HCT116 (cell line): Measurements from ENCODE around the gene CEBPA. TPM values are rescaled to one million over a fixed set of nuclear protein-coding genes. Genes with fewer than 3 reads are reported as not detected.

Experiments
- ATAC-seq: fragments of 200-7000 bp; cut with Tn5 transposase; 2 replicates; pipeline ENCODE4 v1.9.1; 2020; ENCODE audit warnings: mild to moderate bottlenecking, moderate library complexity
- BruUV-seq: library from RNA; stranded (reverse); fragments of 400-500 nt; replicated peaks from 2 replicates; lab custom pipeline; 2021; lab: Mats Ljungman, UMichigan
- CTCF ChIA-PET: fragments of 300-600 bp; sonication (Branson Sonifier 250); formaldehyde crosslinking; loops from one replicate; lab custom pipeline; 2021; ENCODE audit warnings: antibody characterized with exemption; lab: Charles Lee
- POLR2A ChIA-PET: fragments of 300-600, 350-600 bp; sonication (Branson Sonifier 250); formaldehyde crosslinking; loops from one replicate; lab custom pipeline; 2021; ENCODE audit warnings: antibody characterized with exemption; lab: Charles Lee
- RAD21 ChIA-PET, 2 experiments: fragments of 300-600 bp; sonication (Branson Sonifier 250); formaldehyde crosslinking; loops; one replicate each; lab custom pipeline; 2023; ENCODE audit warnings: low total read pairs in 2 of 2; ENCODE audit not compliant: uncharacterized antibody in 2 of 2, unreplicated experiment in 2 of 2, low non-redundant PET in 1 of 2; lab: Charles Lee
- DNase-seq: peaks from one replicate; pipeline ENCODE4 v3.0.0-alpha.2; 2010; ENCODE audit warnings: low read depth, low spot score
- H2AFZ ChIP-seq: fragments of 200-600 bp; shearing (Covaris generic), sonication (generic); 2 replicates; pipeline ENCODE4 v1.6.1; 2017; ENCODE audit warnings: low read depth, mixed run types, mixed read lengths, antibody characterized with exemption, low read length; ENCODE audit not compliant: poor library complexity, severe bottlenecking
- H3K27ac ChIP-seq: 2 replicates; pipeline ENCODE4 v1.5.1; 2012; ENCODE audit warnings: low read depth, low read length
- H3K27me3 ChIP-seq: fragments of 200-600 bp; sonication (generic); 2 replicates; pipeline ENCODE4 v1.6.1; 2016; ENCODE audit warnings: mixed run types, low read length, mixed read lengths; ENCODE audit not compliant: insufficient read depth
- H3K36me3 ChIP-seq, 2 experiments: fragments of 200-500 bp in 1 of 2; fragments of 200-600 bp in 1 of 2; sonication (Bioruptor generic) in 1 of 2; sonication (generic) in 1 of 2; 2 replicates each; pipeline versions ENCODE4 v1.5.1 to v1.6.1; 2014 to 2016; ENCODE audit warnings: low read length in 2 of 2, inconsistent platforms in 1 of 2, mixed read lengths in 1 of 2, mixed run types in 1 of 2; ENCODE audit not compliant: insufficient read depth in 2 of 2, control insufficient read depth in 1 of 2
- H3K4me1 ChIP-seq, 2 experiments: fragments of 200-600 bp in 1 of 2; sonication (generic) in 1 of 2; 2 replicates each; pipeline versions ENCODE4 v1.5.1 to v1.6.1; 2012 to 2017; ENCODE audit warnings: low read length in 2 of 2, inconsistent platforms in 1 of 2, mild to moderate bottlenecking in 1 of 2, mixed read lengths in 1 of 2, mixed run types in 1 of 2, moderate library complexity in 1 of 2; ENCODE audit not compliant: insufficient read depth in 2 of 2, control insufficient read depth in 1 of 2
- H3K4me2 ChIP-seq: fragments of 200-600 bp; sonication (generic); 2 replicates; pipeline ENCODE4 v1.6.1; 2017; ENCODE audit warnings: mixed run types, low read length, mixed read lengths
- H3K4me3 ChIP-seq, 2 experiments: fragments of 200-600 bp in 1 of 2; sonication (generic) in 1 of 2; replicated peaks in 1 of 2; 2 replicates each; pipeline ENCODE4 v1.5.1; 2011 to 2016; ENCODE audit warnings: low read length in 2 of 2, control low read depth in 1 of 2, low read depth in 1 of 2, mild to moderate bottlenecking in 1 of 2, mixed read lengths in 1 of 2, mixed run types in 1 of 2
- H3K79me2 ChIP-seq: fragments of 200-600 bp; sonication (generic); 2 replicates; pipeline ENCODE4 v1.6.1; 2017; ENCODE audit warnings: mild to moderate bottlenecking, mixed run types, low read length, moderate library complexity, mixed read lengths; ENCODE audit not compliant: insufficient read depth
- H3K9ac ChIP-seq: fragments of 200-600 bp; sonication (generic); 2 replicates; pipeline ENCODE4 v1.6.1; 2016; ENCODE audit warnings: low read length, mixed read lengths
- H3K9me2 ChIP-seq: fragments of 200-600 bp; sonication (generic), shearing (Covaris generic); 2 replicates; pipeline ENCODE4 v1.6.1; 2017; ENCODE audit warnings: mixed run types, mild to moderate bottlenecking, moderate library complexity; ENCODE audit not compliant: insufficient read depth
- H3K9me3 ChIP-seq, 2 experiments: fragments of 200-500 bp in 1 of 2; fragments of 200-600 bp in 1 of 2; sonication (Bioruptor generic) in 1 of 2; sonication (generic) in 1 of 2; 2 replicates each; pipeline ENCODE4 v1.6.1; 2014 to 2017; ENCODE audit warnings: low read length in 2 of 2, mixed read lengths in 2 of 2, inconsistent platforms in 1 of 2, low read depth in 1 of 2, mild to moderate bottlenecking in 1 of 2, mixed run types in 1 of 2, moderate library complexity in 1 of 2; ENCODE audit not compliant: control insufficient read depth in 1 of 2, insufficient read depth in 1 of 2
- H4K20me1 ChIP-seq: fragments of 200-600 bp; sonication (generic), shearing (Covaris generic); 2 replicates; pipeline ENCODE4 v1.6.1; 2017; ENCODE audit warnings: mixed run types, mild to moderate bottlenecking, moderate library complexity; ENCODE audit not compliant: insufficient read depth
- CBX3 ChIP-seq: IDR thresholded peaks from 2 replicates; pipeline ENCODE4 v1.6.1; 2012; ENCODE audit warnings: low read depth
- CTCF ChIP-seq, 3 experiments: fragments of 200-600 bp in 1 of 3; sonication (generic) in 1 of 3; IDR thresholded peaks in 2 of 3; conservative IDR thresholded peaks in 1 of 3; 2 replicates each; pipeline ENCODE4 v1.5.1; 2012 to 2017; ENCODE audit warnings: low read depth in 2 of 3, low read length in 2 of 3, antibody characterized with exemption in 1 of 3, borderline replicate concordance in 1 of 3, control low read depth in 1 of 3, mild to moderate bottlenecking in 1 of 3, mixed read lengths in 1 of 3, mixed run types in 1 of 3, moderate library complexity in 1 of 3; ENCODE audit not compliant: insufficient read depth in 1 of 3
- EGR1 ChIP-seq: IDR thresholded peaks from 2 replicates; pipeline ENCODE4 v1.6.1; 2012; ENCODE audit warnings: low read depth
- ELF1 ChIP-seq: IDR thresholded peaks from 2 replicates; pipeline ENCODE4 v1.6.1; 2012; ENCODE audit warnings: low read depth, borderline replicate concordance
- EZH2 ChIP-seq: fragments of 200-600 bp; sonication (generic); IDR thresholded peaks from 2 replicates; pipeline ENCODE4 v1.6.1; 2017; ENCODE audit warnings: antibody characterized with exemption, mixed run types
- FOSL1 ChIP-seq: IDR thresholded peaks from 2 replicates; pipeline ENCODE4 v1.6.1; 2012; ENCODE audit warnings: low read depth
- JUND ChIP-seq: IDR thresholded peaks from 2 replicates; pipeline ENCODE4 v1.6.1; 2012
- POLR2A ChIP-seq: IDR thresholded peaks from 2 replicates; pipeline ENCODE4 v1.7.0; 2011; ENCODE audit warnings: borderline replicate concordance; ENCODE audit not compliant: insufficient read depth, insufficient read length; ENCODE audit errors: extremely low read depth
- RAD21 ChIP-seq: IDR thresholded peaks from 2 replicates; pipeline ENCODE4 v1.6.1; 2012; ENCODE audit warnings: low read depth, mild to moderate bottlenecking
- REST ChIP-seq: IDR thresholded peaks from 2 replicates; pipeline ENCODE4 v1.6.1; 2012; ENCODE audit warnings: low read depth
- SIN3A ChIP-seq: IDR thresholded peaks from 2 replicates; pipeline ENCODE4 v1.6.1; 2012; ENCODE audit warnings: low read depth
- SP1 ChIP-seq: IDR thresholded peaks from 2 replicates; pipeline ENCODE4 v1.6.1; 2012; ENCODE audit warnings: low read depth
- SRF ChIP-seq: IDR thresholded peaks from 2 replicates; pipeline ENCODE4 v1.6.1; 2012; ENCODE audit warnings: low read depth
- TCF7L2 ChIP-seq: IDR thresholded peaks from 2 replicates; pipeline ENCODE4 v1.7.0; 2011; ENCODE audit warnings: borderline replicate concordance, inconsistent platforms; ENCODE audit not compliant: insufficient read depth, insufficient read length; ENCODE audit errors: extremely low read depth
- ZFX ChIP-seq: fragments of 450-650 bp; IDR thresholded peaks from 2 replicates; pipeline ENCODE4 v1.6.1; 2017
- ZNF274 ChIP-seq: fragments of 200-500 bp; sonication (Bioruptor generic); IDR thresholded peaks from 2 replicates; pipeline ENCODE4 v1.6.1; 2014; ENCODE audit warnings: mild to moderate bottlenecking, low read depth, low read length, inconsistent platforms
- intact Hi-C: fragments of 100-400 bp; cut with micrococcal nuclease; formaldehyde crosslinking; loops from 2 replicates; pipeline ENCODE4 v1.10.0; 2022
- total RNA-seq: library from RNA; stranded (reverse); gene quantifications from one replicate; pipeline ENCODE4 v1.2.1, GENCODE V29; 2021; ENCODE audit not compliant: unreplicated experiment
- TF ChIP-seq, protein P1 (sequence below): IDR thresholded peaks from 2 replicates; pipeline ENCODE4 v1.6.1; 2012
- TF ChIP-seq, protein P2 (sequence below): IDR thresholded peaks from 2 replicates; pipeline ENCODE4 v1.6.1; 2011; ENCODE audit warnings: mild to moderate bottlenecking, low read length, moderate library complexity; ENCODE audit not compliant: insufficient replicate concordance; ENCODE audit errors: extremely low read depth
- TF ChIP-seq, protein P3 (sequence below): IDR thresholded peaks from 2 replicates; pipeline ENCODE4 v1.6.1; 2012

Gene CEBPA
- total RNA-seq, 1 experiment from 2014 or later = 7.0 TPM

DNA sequence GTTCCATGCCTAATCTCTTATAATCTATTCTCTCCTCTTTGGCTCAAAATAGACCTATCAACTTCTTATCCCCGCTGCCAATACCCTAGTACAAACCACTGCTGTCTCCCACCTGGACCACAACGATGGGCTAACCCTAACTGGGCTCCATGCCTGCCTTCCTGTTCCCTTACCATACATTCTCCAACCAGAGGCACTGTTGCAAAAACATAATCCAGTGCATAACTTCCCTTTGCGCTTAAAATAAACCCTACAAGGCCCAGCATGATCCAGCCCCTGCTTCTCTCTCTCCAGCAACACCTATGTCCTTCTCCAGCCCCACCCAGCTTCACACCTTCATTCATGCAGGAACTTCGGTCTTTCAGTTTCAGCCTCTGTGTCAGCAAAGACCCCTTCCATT is 27.4 kb upstream of the CEBPA start:
- no TSS peak for BruUV-seq
- Histone ChIP-seq H3K79me2 (no peaks in the 10 kb centered on the region), H4K20me1 (no peaks in the 10 kb centered on the region), H3K4me1 (no peaks in the 10 kb centered on the region), H3K9ac (no peak overlapping the region), H3K27me3 (no peaks in the 10 kb centered on the region), H3K27ac (no peak overlapping the region), H3K36me3 (no peaks in the 10 kb centered on the region), H3K4me2 (no peak overlapping the region), H3K9me3 (peaks cover 0 to 6% of the 10 kb centered on the region in 2 experiments; a peak in 1 of 4 replicates), H3K9me2 (no peaks in the 10 kb centered on the region), H2AFZ (no peak overlapping the region), H3K4me3 (no peak overlapping the region)
- ATAC-seq (no peak), DNase-seq (no peak)
- ChIA-PET CTCF (no interaction called here), POLR2A (no interaction called here), RAD21 (no interaction called here)
- TF ChIP-seq CBX3 = no peak
- TF ChIP-seq, protein P1, sequence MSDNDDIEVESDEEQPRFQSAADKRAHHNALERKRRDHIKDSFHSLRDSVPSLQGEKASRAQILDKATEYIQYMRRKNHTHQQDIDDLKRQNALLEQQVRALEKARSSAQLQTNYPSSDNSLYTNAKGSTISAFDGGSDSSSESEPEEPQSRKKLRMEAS = no peak
- TF ChIP-seq SP1 = no peak
- TF ChIP-seq, protein P2, sequence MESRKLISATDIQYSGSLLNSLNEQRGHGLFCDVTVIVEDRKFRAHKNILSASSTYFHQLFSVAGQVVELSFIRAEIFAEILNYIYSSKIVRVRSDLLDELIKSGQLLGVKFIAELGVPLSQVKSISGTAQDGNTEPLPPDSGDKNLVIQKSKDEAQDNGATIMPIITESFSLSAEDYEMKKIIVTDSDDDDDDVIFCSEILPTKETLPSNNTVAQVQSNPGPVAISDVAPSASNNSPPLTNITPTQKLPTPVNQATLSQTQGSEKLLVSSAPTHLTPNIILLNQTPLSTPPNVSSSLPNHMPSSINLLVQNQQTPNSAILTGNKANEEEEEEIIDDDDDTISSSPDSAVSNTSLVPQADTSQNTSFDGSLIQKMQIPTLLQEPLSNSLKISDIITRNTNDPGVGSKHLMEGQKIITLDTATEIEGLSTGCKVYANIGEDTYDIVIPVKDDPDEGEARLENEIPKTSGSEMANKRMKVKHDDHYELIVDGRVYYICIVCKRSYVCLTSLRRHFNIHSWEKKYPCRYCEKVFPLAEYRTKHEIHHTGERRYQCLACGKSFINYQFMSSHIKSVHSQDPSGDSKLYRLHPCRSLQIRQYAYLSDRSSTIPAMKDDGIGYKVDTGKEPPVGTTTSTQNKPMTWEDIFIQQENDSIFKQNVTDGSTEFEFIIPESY = no peak
- TF ChIP-seq TCF7L2 = no peak
- no peak for TF ChIP-seq FOSL1
- TF ChIP-seq RAD21 = no peak
- TF ChIP-seq EZH2 = no peak
- TF ChIP-seq, protein P3, sequence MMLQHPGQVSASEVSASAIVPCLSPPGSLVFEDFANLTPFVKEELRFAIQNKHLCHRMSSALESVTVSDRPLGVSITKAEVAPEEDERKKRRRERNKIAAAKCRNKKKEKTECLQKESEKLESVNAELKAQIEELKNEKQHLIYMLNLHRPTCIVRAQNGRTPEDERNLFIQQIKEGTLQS = no peak
- TF ChIP-seq ELF1 = no peak
- no peak for TF ChIP-seq POLR2A
- no peak for TF ChIP-seq CTCF (IDR thresholded peaks at IDR 0.05 in 2 of 3, conservative IDR thresholded peaks at IDR 0.05 in 1 of 3; ENCODE audit: borderline replicate concordance in 1 of 3, insufficient read depth in 1 of 3, low read depth in 2 of 3, low read length in 2 of 3)
- TF ChIP-seq ZFX = no peak
- TF ChIP-seq JUND = no peak
- TF ChIP-seq ZNF274 = no peak
- no peak for TF ChIP-seq SIN3A
- TF ChIP-seq SRF = no peak
- no peak for TF ChIP-seq REST
- TF ChIP-seq EGR1 = no peak
- intact Hi-C loops = no loop called here
